ENCODE results near the gene CDH23. TPM values are rescaled to one million over a fixed set of nuclear protein-coding genes. Genes with fewer than 3 reads are reported as not detected.

CDH23 gene
- polyA plus RNA-seq, 1 experiment = 0.01 TPM

- Histone ChIP-seq H3K27me3 (ENCODE audit: control insufficient read depth, insufficient read depth, low read length) (no peaks in the 10 kb centered on the region), H3K27ac (ENCODE audit: low read depth, low read length) (no peak overlapping the region), H3K4me3 (ENCODE audit: low read depth, low read length) (no peak overlapping the region), H3K9me3 (ENCODE audit: control insufficient read depth, insufficient read depth, low read length) (no peaks in the 10 kb centered on the region)
- CTCF ChIA-PET = no interaction called here
- no peak for TF ChIP-seq CTCF (IDR thresholded peaks at IDR 0.05; ENCODE audit: low read depth, low read length)
- no peak for DNase-seq (ENCODE audit: low read depth, low spot score)
- POLR2A ChIA-PET = no interaction called here
Observed at GRCh38 chr10:71494476-71494875, 97.8 kb downstream of the CDH23 start.

- Histone ChIP-seq H3K9me3 (ENCODE audit: control insufficient read depth, insufficient read depth, low read length) (no peaks in the 10 kb centered on the region), H3K27me3 (ENCODE audit: control insufficient read depth, insufficient read depth, low read length) (no peaks in the 10 kb centered on the region), H3K4me3 (ENCODE audit: low read depth, low read length) (no peak overlapping the region), H3K27ac (ENCODE audit: low read depth, low read length) (no peak overlapping the region)
- POLR2A ChIA-PET = no interaction called here
- no peak for DNase-seq (ENCODE audit: low read depth, low spot score)
- no peak for TF ChIP-seq CTCF (IDR thresholded peaks at IDR 0.05; ENCODE audit: low read depth, low read length)
- CTCF ChIA-PET = no interaction called here
Observed at GRCh38 chr10:71494980-71495381, 98.3 kb downstream of the CDH23 start.

- H3K27me3 ChIP-seq (ENCODE audit: control insufficient read depth, insufficient read depth, low read length) = peaks cover 7% of the 10 kb centered on the region
- ChIA-PET POLR2A (no interaction called here), CTCF (no interaction called here)
- DNase-seq (ENCODE audit: low read depth, low spot score) = no peak
- H3K4me3 ChIP-seq (ENCODE audit: low read depth, low read length) = no peak overlapping the region
- no peaks in the 10 kb centered on the region; the same call in 1 of the 2 replicates for H3K9me3 ChIP-seq (ENCODE audit: control insufficient read depth, insufficient read depth, low read length)
- H3K27ac ChIP-seq (ENCODE audit: low read depth, low read length) = no peak overlapping the region
- TF ChIP-seq CTCF (IDR thresholded peaks at IDR 0.05; ENCODE audit: low read depth, low read length) = no peak
Observed at GRCh38 chr10:71496927-71497762, 100.4 kb downstream of the CDH23 start.

- no peak overlapping the region for H3K4me3 ChIP-seq (ENCODE audit: low read depth, low read length)
- CTCF ChIA-PET = no interaction called here
- H3K27me3 ChIP-seq (ENCODE audit: control insufficient read depth, insufficient read depth, low read length) = peaks cover 7% of the 10 kb centered on the region
- H3K9me3 ChIP-seq (ENCODE audit: control insufficient read depth, insufficient read depth, low read length) = no peaks in the 10 kb centered on the region; the same call in 1 of the 2 replicates
- DNase-seq (ENCODE audit: low read depth, low spot score) = no peak
- no peak for TF ChIP-seq CTCF (IDR thresholded peaks at IDR 0.05; ENCODE audit: low read depth, low read length)
- POLR2A ChIA-PET = no interaction called here
- no peak overlapping the region for H3K27ac ChIP-seq (ENCODE audit: low read depth, low read length)
Observed at GRCh38 chr10:71497763-71498326, 101.1 kb downstream of the CDH23 start.

GRCh38 chr10:71501402-71501801 lies 104.7 kb downstream of the CDH23 start:
- no peaks in the 10 kb centered on the region; the same call in 1 of the 2 replicates for H3K9me3 ChIP-seq (ENCODE audit: control insufficient read depth, insufficient read depth, low read length)

More at GRCh38 chr10:71501402-71501801, 104.7 kb downstream of the CDH23 start:
- DNase-seq (ENCODE audit: low read depth, low spot score) = no peak
- Histone ChIP-seq H3K4me3 (ENCODE audit: low read depth, low read length) (no peak overlapping the region), H3K27me3 (ENCODE audit: control insufficient read depth, insufficient read depth, low read length) (peaks cover 14% of the 10 kb centered on the region), H3K27ac (ENCODE audit: low read depth, low read length) (no peak overlapping the region)
- ChIA-PET POLR2A (no interaction called here), CTCF (no interaction called here)
- no peak for TF ChIP-seq CTCF (IDR thresholded peaks at IDR 0.05; ENCODE audit: low read depth, low read length)
